Measurements from ENCODE around the gene CLDN17.

- TF ChIP-seq CTCF (IDR thresholded peaks at IDR 0.05) (no peak), POLR2A (IDR thresholded peaks at IDR 0.05) (no peak)
Observed at GRCh38 chr21:30153697-30154340, 12.8 kb downstream of the CLDN17 start.

Measured in lower leg skin (tissue), 3 donors.